PC-3 (cell line): ENCODE results near the gene IL21R.

Source experiments
- CTCF ChIP-seq: fragments of 300-600 bp; sonication (generic); conservative IDR thresholded peaks from 2 replicates; pipeline ENCODE4 v1.5.1; 2017; ENCODE audit warnings: antibody characterized with exemption, low read depth, mild to moderate bottlenecking, low read length
- EZH2phosphoT487 ChIP-seq: fragments of 300-600 bp; sonication (generic); IDR thresholded peaks from 2 replicates; pipeline ENCODE4 v1.6.1; 2018; ENCODE audit warnings: mild to moderate bottlenecking, antibody characterized with exemption, low read length, borderline replicate concordance

- no peak for TF ChIP-seq CTCF
- no peak for TF ChIP-seq EZH2phosphoT487
Observed at GRCh38 chr16:27498031-27498825, 96.3 kb downstream of the IL21R start.
